GM10266 (cell line): Measurements from ENCODE around the gene PPP1R18.
"Not testable (repeated sequence)": the region's sequence is repeated elsewhere in the genome, so short reads cannot be mapped to it uniquely, and the experiment has no call there.

Source experiments
- DNase-seq: peaks from one replicate; pipeline ENCODE4 v3.0.0; 2012; ENCODE audit errors: extremely low spot score
- TF ChIP-seq, protein P1 (sequence below): IDR thresholded peaks from 2 replicates; pipeline ENCODE4 v1.5.1; 2012; ENCODE audit warnings: mild to moderate bottlenecking, low read depth; ENCODE audit not compliant: control insufficient read depth, insufficient read depth; ENCODE audit errors: missing control alignments

Gene PPP1R18

DNA sequence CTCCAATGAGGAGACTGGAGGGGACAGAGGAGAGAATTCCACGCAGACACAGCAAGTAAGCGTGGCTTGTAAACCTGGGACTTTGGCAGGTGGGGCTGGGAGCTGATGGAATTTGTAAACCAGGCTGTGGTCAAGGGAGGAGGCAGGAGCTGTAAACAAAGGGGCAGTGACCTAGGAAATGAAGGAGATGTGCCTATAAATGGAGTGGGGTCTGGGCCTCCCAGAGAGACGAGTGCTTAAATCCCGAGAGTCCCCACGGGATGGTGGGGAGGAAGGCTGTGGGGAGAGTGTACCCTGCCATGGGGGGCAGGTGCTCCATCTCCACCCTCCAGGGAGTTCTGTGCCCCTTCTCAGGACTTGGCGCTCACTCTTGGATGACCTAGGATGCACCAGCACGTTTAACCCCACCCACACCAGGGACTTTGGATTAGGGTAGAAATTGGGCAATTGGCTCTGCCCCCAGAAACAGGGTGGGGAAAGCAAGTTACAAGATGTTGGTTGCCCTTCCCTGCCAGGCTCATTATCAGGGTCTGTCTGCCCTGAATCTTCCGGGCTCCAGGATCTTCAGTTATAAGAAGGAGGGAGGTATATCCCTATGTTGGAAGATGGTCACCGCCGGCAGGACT, 9.7 kb downstream of the PPP1R18 start:
- DNase-seq: no peak
- TF ChIP-seq, protein P1, sequence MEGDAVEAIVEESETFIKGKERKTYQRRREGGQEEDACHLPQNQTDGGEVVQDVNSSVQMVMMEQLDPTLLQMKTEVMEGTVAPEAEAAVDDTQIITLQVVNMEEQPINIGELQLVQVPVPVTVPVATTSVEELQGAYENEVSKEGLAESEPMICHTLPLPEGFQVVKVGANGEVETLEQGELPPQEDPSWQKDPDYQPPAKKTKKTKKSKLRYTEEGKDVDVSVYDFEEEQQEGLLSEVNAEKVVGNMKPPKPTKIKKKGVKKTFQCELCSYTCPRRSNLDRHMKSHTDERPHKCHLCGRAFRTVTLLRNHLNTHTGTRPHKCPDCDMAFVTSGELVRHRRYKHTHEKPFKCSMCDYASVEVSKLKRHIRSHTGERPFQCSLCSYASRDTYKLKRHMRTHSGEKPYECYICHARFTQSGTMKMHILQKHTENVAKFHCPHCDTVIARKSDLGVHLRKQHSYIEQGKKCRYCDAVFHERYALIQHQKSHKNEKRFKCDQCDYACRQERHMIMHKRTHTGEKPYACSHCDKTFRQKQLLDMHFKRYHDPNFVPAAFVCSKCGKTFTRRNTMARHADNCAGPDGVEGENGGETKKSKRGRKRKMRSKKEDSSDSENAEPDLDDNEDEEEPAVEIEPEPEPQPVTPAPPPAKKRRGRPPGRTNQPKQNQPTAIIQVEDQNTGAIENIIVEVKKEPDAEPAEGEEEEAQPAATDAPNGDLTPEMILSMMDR: no peak

DNA sequence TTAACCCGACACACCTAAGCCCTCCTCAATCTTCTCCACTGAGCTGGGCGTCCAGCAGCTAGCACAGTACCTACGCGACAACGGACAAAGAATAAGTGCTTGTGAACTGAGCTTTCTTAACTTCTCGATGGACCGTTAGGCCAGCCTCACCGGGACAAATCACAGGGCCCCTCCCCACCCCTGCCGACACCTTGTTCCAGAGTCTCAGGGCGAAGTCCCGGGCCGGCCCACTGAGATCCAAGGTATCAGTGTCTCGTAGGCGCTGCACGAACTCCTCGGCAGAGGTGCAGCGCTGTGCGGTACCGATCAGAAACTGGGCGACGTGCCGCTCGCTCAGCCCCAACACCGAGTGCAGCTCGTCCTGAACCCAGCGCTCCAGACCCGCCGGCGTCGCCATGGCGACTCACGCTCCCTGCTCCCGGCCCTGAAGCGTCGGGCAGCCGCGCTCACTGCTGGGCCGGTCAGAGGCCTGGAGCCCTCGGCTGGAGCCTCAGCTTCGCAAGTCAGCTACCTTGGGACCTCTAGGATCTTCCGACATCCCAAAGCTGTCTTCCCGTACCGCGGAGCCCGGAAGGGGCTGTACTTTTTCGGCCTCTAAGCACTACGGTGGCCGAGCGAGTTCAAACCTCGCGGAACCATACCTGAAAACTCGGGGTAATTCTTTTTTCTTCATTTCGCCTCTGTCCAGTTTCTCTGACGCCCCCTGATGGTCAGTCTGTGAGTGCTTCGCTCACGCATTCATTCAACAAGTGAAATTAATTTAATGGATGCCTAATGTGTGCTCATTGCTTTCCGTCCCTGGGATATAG, 13.8 kb downstream of the PPP1R18 start, which contains the start of gene DHX16:
Gene DHX16 (minus strand): TSS at position 562 of the 809 bp plus-strand sequence. CDS start 165 bp downstream, at position 397.
- TF ChIP-seq, protein P1: peak; percentile 90
- peak; percentile 92 for DNase-seq

DNA sequence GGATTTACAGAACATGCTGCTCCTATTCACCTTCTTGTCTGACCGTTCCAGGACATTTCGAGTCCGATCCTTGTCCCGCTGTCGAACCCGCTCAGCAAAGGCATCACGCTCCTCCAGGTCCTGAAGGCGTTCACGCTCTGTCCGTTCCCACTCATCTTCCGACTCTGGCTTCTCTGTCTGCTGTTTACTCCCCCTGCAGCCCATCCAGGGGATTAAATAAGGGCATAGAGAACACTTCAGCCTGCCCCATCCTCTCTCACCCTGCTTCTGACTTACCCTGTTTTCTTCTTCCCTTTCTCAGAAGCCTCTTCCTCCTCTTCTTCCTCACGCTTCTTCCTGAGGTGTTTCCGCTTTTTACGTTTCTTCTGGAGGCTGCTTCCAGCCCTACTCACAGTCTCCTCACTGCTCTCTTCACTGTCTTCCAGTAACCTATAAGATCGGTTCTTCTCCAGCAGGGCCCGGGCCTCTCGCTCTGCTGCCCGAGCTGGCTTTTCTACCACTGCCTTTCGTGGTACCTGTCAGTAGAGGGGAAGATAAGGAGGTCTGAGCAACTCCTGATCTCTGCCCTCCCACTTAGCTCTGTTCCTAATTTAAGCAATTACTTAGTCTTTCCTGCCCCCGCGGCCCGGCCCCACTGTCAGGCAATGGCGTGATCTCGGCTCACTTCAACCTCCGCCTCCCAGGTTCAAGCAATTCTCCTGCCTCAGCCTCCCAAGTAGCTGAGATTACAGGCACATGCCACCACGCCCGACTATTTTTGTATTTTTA, 15.5 kb downstream of the PPP1R18 start:
- TF ChIP-seq, protein P1: no peak
- no peak for DNase-seq

DNA sequence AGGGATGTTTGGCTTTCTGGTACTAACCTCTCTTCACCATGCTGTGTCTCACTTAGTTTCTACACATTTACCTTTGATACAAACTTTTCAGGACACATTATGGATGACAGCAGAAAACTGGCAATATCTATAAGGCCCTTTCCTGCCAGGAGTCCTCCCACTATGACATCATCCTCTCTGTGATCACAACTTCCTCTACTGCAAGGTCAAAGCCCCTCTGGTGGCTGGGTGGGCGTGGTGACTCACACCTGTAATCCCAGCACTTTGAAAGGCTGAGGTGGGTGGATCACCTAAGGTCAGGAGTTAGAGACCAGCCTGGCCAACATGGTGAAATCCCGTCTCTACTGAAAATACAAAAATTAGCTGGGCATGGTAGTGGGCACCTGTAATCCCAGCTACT, 20.1 kb downstream of the PPP1R18 start:
- not testable (repeated sequence) for DNase-seq

DNA sequence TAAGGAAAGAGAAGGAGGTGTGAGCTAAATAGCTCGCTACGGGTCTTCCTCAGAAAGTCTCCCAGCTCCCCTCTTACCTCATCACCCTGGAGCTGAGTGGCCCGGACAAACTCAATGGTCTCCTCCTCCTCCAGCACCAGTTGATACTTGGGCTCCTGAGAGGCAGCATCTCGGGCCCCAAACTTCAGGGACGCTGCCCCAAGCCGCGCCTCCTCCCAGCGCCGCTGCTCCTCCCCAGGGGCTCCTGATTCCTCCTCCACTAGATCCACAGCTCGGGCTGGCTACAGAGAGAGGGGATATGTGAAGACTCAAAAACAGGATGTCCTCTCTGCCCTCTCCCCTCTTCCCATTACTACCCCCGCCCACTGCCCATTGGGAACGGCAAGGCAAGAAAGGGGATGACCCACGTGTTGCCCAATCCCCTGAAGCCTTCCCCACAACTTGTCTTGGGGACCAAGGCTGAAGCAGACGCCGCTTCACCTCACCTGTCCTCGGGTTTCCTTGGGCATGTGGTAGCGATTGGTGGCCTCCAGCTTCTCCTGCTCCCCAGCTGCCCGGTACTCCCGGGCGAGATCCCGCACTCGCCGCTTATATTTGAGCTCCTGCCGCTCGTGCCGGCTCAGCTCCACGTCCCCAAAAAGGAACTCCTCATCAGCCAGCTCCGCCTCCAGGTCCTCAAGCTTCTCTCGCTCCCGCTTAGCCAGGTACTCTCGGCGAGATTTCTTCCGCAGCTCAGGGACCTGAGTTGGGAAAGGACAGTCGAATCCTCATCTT, 21.3 kb downstream of the PPP1R18 start:
- TF ChIP-seq, protein P1: no peak
- no peak for DNase-seq

DNA sequence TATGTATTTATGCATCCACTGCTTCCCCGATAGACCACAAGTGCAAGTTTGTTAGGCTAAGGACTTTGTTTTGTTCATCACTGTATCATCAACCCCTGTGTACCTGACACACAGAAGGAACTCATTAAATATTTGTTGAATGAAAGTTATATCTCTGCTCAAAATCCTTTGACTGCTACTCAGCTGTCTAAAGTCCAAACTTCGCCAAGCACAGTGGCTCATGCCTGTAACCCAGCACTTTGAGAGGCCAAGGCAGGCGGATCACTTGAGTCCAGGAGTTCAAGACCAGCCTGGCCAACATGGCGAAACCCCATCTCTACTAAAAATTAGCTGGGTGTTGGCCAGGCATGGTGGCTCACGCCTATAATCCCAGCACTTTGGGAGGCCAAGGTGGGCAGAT, 28.5 kb downstream of the PPP1R18 start:
- not testable (repeated sequence) for DNase-seq

DNA sequence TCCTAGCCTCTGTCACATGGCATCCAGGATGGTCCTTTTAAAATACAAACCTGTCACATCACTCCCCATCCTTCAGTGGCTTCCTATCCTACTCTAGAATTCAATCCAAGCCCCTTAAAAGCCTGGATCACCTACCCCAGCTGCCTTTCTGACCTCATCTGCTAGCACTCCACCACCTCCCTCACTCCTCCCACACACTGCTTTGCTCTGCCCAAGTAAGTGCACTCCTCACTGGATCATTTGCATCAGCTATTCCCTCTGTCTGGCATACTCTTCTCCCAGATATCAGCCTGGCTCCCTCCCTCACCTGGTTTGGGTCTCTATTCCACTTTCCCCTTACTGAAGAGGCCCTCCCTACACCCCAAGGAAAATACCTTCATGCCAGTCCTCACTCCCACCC, 29.0 kb downstream of the PPP1R18 start:
- TF ChIP-seq, protein P1: no peak
- no peak for DNase-seq
